IPS-18a (cell line): ENCODE data around the gene PIEZO1.
A peak's percentile ranks its signal among the peaks of the same experiment; 100 is the strongest.

Source experiments
- H3K27ac ChIP-seq: one replicate; pipeline ENCODE4 v1.5.1; 2013; ENCODE audit warnings: low read length
- H3K27me3 ChIP-seq: one replicate; pipeline ENCODE4 v1.6.1; 2013; ENCODE audit warnings: mild to moderate bottlenecking, low read length; ENCODE audit not compliant: control insufficient read depth, insufficient read depth
- H3K36me3 ChIP-seq: one replicate; pipeline ENCODE4 v1.6.1; 2013; ENCODE audit warnings: low read depth, low read length; ENCODE audit not compliant: control insufficient read depth
- H3K4me1 ChIP-seq: one replicate; pipeline ENCODE4 v1.6.1; 2013; ENCODE audit warnings: low read depth, low read length; ENCODE audit not compliant: control insufficient read depth
- H3K4me3 ChIP-seq: one replicate; pipeline ENCODE4 v1.5.1; 2013; ENCODE audit warnings: low read length
- H3K9ac ChIP-seq: one replicate; pipeline ENCODE4 v1.6.1; 2013; ENCODE audit warnings: mild to moderate bottlenecking, low read length, moderate library complexity
- H3K9me3 ChIP-seq: one replicate; pipeline ENCODE4 v1.6.1; 2013; ENCODE audit warnings: low read depth, low read length; ENCODE audit not compliant: control insufficient read depth

Gene PIEZO1

GRCh38 chr16:88785106-88785924 lies at the start of gene PIEZO1:
Gene PIEZO1 (minus strand): TSS chr16:88785220. CDS start chr16:88784964, 256 bp downstream.
- Histone ChIP-seq H3K9me3 (no peaks in the 10 kb centered on the region), H3K9ac (peak within 1 kb of the TSS; percentile 56), H3K36me3 (no peaks in the 10 kb centered on the region), H3K4me3 (peak within 1 kb of the TSS; percentile 52), H3K27me3 (no peaks in the 10 kb centered on the region), H3K4me1 (peaks cover 7% of the 10 kb centered on the region), H3K27ac (no peak within 1 kb of the TSS)

GRCh38 chr16:88834670-88835069 lies 49.6 kb upstream of the PIEZO1 start:
- H3K9ac ChIP-seq: no peak overlapping the region
- H3K27ac ChIP-seq: no peak overlapping the region
- no peaks in the 10 kb centered on the region for H3K9me3 ChIP-seq
- no peaks in the 10 kb centered on the region for H3K27me3 ChIP-seq
- no peak overlapping the region for H3K4me3 ChIP-seq
- no peaks in the 10 kb centered on the region for H3K4me1 ChIP-seq
- no peaks in the 10 kb centered on the region for H3K36me3 ChIP-seq

GRCh38 chr16:88833086-88833485 lies 48.1 kb upstream of the PIEZO1 start:
- H3K4me1 ChIP-seq: no peaks in the 10 kb centered on the region

GRCh38 chr16:88831838-88832237 lies 46.8 kb upstream of the PIEZO1 start:
- H3K9ac ChIP-seq: no peak overlapping the region
- H3K36me3 ChIP-seq: no peaks in the 10 kb centered on the region
- H3K4me1 ChIP-seq: no peaks in the 10 kb centered on the region
- H3K9me3 ChIP-seq: no peaks in the 10 kb centered on the region
- H3K27ac ChIP-seq: no peak overlapping the region
- no peak overlapping the region for H3K4me3 ChIP-seq
- H3K27me3 ChIP-seq: no peaks in the 10 kb centered on the region

More at GRCh38 chr16:88833086-88833485, 48.1 kb upstream of the PIEZO1 start:
- Histone ChIP-seq H3K27me3 (no peaks in the 10 kb centered on the region), H3K9ac (no peak overlapping the region), H3K9me3 (no peaks in the 10 kb centered on the region), H3K27ac (no peak overlapping the region), H3K4me3 (no peak overlapping the region), H3K36me3 (no peaks in the 10 kb centered on the region)

GRCh38 chr16:88830783-88831182 lies 45.8 kb upstream of the PIEZO1 start:
- Histone ChIP-seq H3K9ac (no peak overlapping the region), H3K4me1 (no peaks in the 10 kb centered on the region), H3K27me3 (no peaks in the 10 kb centered on the region), H3K27ac (no peak overlapping the region), H3K9me3 (no peaks in the 10 kb centered on the region), H3K36me3 (no peaks in the 10 kb centered on the region), H3K4me3 (no peak overlapping the region)

GRCh38 chr16:88830258-88830657 lies 45.2 kb upstream of the PIEZO1 start:
- H3K36me3 ChIP-seq: no peaks in the 10 kb centered on the region
- no peaks in the 10 kb centered on the region for H3K9me3 ChIP-seq
- no peak overlapping the region for H3K9ac ChIP-seq
- H3K27me3 ChIP-seq: no peaks in the 10 kb centered on the region
- H3K4me3 ChIP-seq: no peak overlapping the region
- H3K27ac ChIP-seq: no peak overlapping the region
- no peaks in the 10 kb centered on the region for H3K4me1 ChIP-seq

- no peaks in the 10 kb centered on the region for H3K36me3 ChIP-seq
- no peak overlapping the region for H3K9ac ChIP-seq
- no peak overlapping the region for H3K4me3 ChIP-seq
- H3K4me1 ChIP-seq: no peaks in the 10 kb centered on the region
- H3K9me3 ChIP-seq: no peaks in the 10 kb centered on the region
- no peaks in the 10 kb centered on the region for H3K27me3 ChIP-seq
- no peak overlapping the region for H3K27ac ChIP-seq
Measured at GRCh38 chr16:88828711-88829110, 43.7 kb upstream of the PIEZO1 start.

- H3K27me3 ChIP-seq: no peaks in the 10 kb centered on the region
- H3K9me3 ChIP-seq: no peaks in the 10 kb centered on the region
- H3K9ac ChIP-seq: no peak overlapping the region
- H3K36me3 ChIP-seq: no peaks in the 10 kb centered on the region
- no peak overlapping the region for H3K4me3 ChIP-seq
- H3K27ac ChIP-seq: no peak overlapping the region
- no peaks in the 10 kb centered on the region for H3K4me1 ChIP-seq
Measured at GRCh38 chr16:88827727-88828126, 42.7 kb upstream of the PIEZO1 start.

GRCh38 chr16:88826070-88826840 lies 41.2 kb upstream of the PIEZO1 start:
- Histone ChIP-seq H3K9me3 (no peaks in the 10 kb centered on the region), H3K4me3 (no peak overlapping the region), H3K9ac (no peak overlapping the region), H3K36me3 (no peaks in the 10 kb centered on the region), H3K27ac (no peak overlapping the region), H3K27me3 (no peaks in the 10 kb centered on the region), H3K4me1 (no peaks in the 10 kb centered on the region)

- H3K9ac ChIP-seq: no peak overlapping the region
- H3K9me3 ChIP-seq: no peaks in the 10 kb centered on the region
- no peaks in the 10 kb centered on the region for H3K27me3 ChIP-seq
- no peak overlapping the region for H3K27ac ChIP-seq
- no peaks in the 10 kb centered on the region for H3K36me3 ChIP-seq
- no peaks in the 10 kb centered on the region for H3K4me1 ChIP-seq
- H3K4me3 ChIP-seq: no peak overlapping the region
Measured at GRCh38 chr16:88825146-88825545, 40.1 kb upstream of the PIEZO1 start.

- H3K36me3 ChIP-seq: no peaks in the 10 kb centered on the region
Measured at GRCh38 chr16:88824256-88825077, 39.4 kb upstream of the PIEZO1 start.

More at GRCh38 chr16:88824256-88825077, 39.4 kb upstream of the PIEZO1 start:
- no peaks in the 10 kb centered on the region for H3K4me1 ChIP-seq
- no peaks in the 10 kb centered on the region for H3K9me3 ChIP-seq
- H3K9ac ChIP-seq: no peak overlapping the region
- no peaks in the 10 kb centered on the region for H3K27me3 ChIP-seq
- H3K27ac ChIP-seq: no peak overlapping the region
- H3K4me3 ChIP-seq: no peak overlapping the region
